ENCODE data around the gene DOCK3. TPM values are rescaled to one million over a fixed set of nuclear protein-coding genes. Genes with fewer than 3 reads are reported as not detected.
"Not testable (repeated sequence)": the region's sequence is repeated elsewhere in the genome, so short reads cannot be mapped to it uniquely, and the experiment has no call there.

The DOCK3 gene
- polyA plus RNA-seq, 1 donor from 2014 or later: 15.6 TPM

GRCh38 chr3:51190827-51191226 is 516.1 kb downstream of the DOCK3 start (continued):
- no peak for TF ChIP-seq EP300 (conservative IDR thresholded peaks at IDR 0.05; ENCODE audit: poor library complexity, severe bottlenecking)
- no peak for TF ChIP-seq TAF1 (IDR thresholded peaks at IDR 0.05; ENCODE audit: low read depth)
- TF ChIP-seq SMC3 (conservative IDR thresholded peaks at IDR 0.05; ENCODE audit: poor library complexity): no peak

GRCh38 chr3:51191768-51192167 is 517.0 kb downstream of the DOCK3 start:
- Histone ChIP-seq H3K9ac (ENCODE audit: low read length) (no peak overlapping the region), H4K20me1 (ENCODE audit: insufficient read depth) (no peaks in the 10 kb centered on the region), H2AFZ (ENCODE audit: low read depth, low read length) (no peak overlapping the region), H3F3A (ENCODE audit: insufficient read depth, low read length, poor library complexity, severe bottlenecking) (no peaks in the 10 kb centered on the region), H3K27me3 (ENCODE audit: insufficient read depth, low read depth, low read length) (no peaks in the 10 kb centered on the region), H3K79me2 (replicated peaks; ENCODE audit: insufficient read depth, low read length) (no peaks in the 10 kb centered on the region), H3K36me3 (ENCODE audit: insufficient read depth, low read length) (no peaks in the 10 kb centered on the region), H3K9me3 (ENCODE audit: low read length) (peaks cover 4% of the 10 kb centered on the region), H3K4me3 (ENCODE audit: low read length) (no peak overlapping the region), H3K9me2 (ENCODE audit: insufficient read depth, low read length) (no peaks in the 10 kb centered on the region), H3K27ac (ENCODE audit: low read length) (no peak overlapping the region), H3K4me2 (ENCODE audit: low read length) (no peak overlapping the region)
- TF ChIP-seq EZH2 (IDR thresholded peaks at IDR 0.05; ENCODE audit: borderline replicate concordance, insufficient read depth, low read length, poor library complexity, severe bottlenecking): no peak
- no peak for TF ChIP-seq EP300 (conservative IDR thresholded peaks at IDR 0.05; ENCODE audit: poor library complexity, severe bottlenecking)
- no peak for TF ChIP-seq RAD21 (conservative IDR thresholded peaks at IDR 0.05)
- no peak for TF ChIP-seq TAF1 (IDR thresholded peaks at IDR 0.05; ENCODE audit: low read depth)
- no peak for TF ChIP-seq CTCF (IDR thresholded peaks at IDR 0.05; ENCODE audit: poor library complexity, severe bottlenecking)
- TF ChIP-seq SMC3 (conservative IDR thresholded peaks at IDR 0.05; ENCODE audit: poor library complexity): no peak
- TF ChIP-seq MXI1 (conservative IDR thresholded peaks at IDR 0.05; ENCODE audit: poor library complexity, severe bottlenecking): no peak
- no peak for TF ChIP-seq REST (IDR thresholded peaks at IDR 0.05; ENCODE audit: borderline replicate concordance)
- TF ChIP-seq POLR2AphosphoS5 (IDR thresholded peaks at IDR 0.05): no peak

- TF ChIP-seq POLR2AphosphoS5 (IDR thresholded peaks at IDR 0.05): no peak
- no peak for TF ChIP-seq CTCF (IDR thresholded peaks at IDR 0.05; ENCODE audit: poor library complexity, severe bottlenecking)
- TF ChIP-seq SMC3 (conservative IDR thresholded peaks at IDR 0.05; ENCODE audit: poor library complexity): no peak
- no peak for TF ChIP-seq RAD21 (conservative IDR thresholded peaks at IDR 0.05)
- no peaks in the 10 kb centered on the region for H3K79me2 ChIP-seq (replicated peaks; ENCODE audit: insufficient read depth, low read length)
- no peak overlapping the region for H3K4me3 ChIP-seq (ENCODE audit: low read length)
- H3F3A ChIP-seq (ENCODE audit: insufficient read depth, low read length, poor library complexity, severe bottlenecking): no peaks in the 10 kb centered on the region
- H3K4me2 ChIP-seq (ENCODE audit: low read length): no peak overlapping the region
- no peaks in the 10 kb centered on the region for H4K20me1 ChIP-seq (ENCODE audit: insufficient read depth)
- no peaks in the 10 kb centered on the region for H3K27me3 ChIP-seq (ENCODE audit: insufficient read depth, low read depth, low read length)
- no peak overlapping the region for H3K27ac ChIP-seq (ENCODE audit: low read length)
- peaks cover 11% of the 10 kb centered on the region for H3K9me3 ChIP-seq (ENCODE audit: low read length)
- H2AFZ ChIP-seq (ENCODE audit: low read depth, low read length): no peak overlapping the region
- no peaks in the 10 kb centered on the region for H3K36me3 ChIP-seq (ENCODE audit: insufficient read depth, low read length)
- no peak overlapping the region for H3K9ac ChIP-seq (ENCODE audit: low read length)
- no peaks in the 10 kb centered on the region for H3K9me2 ChIP-seq (ENCODE audit: insufficient read depth, low read length)
Measured at GRCh38 chr3:51198477-51198876, 523.8 kb downstream of the DOCK3 start.

GRCh38 chr3:51199296-51199695 is 524.6 kb downstream of the DOCK3 start:
- not testable (repeated sequence) for H4K20me1 ChIP-seq (ENCODE audit: insufficient read depth); H3K4me2 ChIP-seq (ENCODE audit: low read length)

More at GRCh38 chr3:51199296-51199695, 524.6 kb downstream of the DOCK3 start:
- H3K27me3 ChIP-seq (ENCODE audit: insufficient read depth, low read depth, low read length); H2AFZ ChIP-seq (ENCODE audit: low read depth, low read length); H3K79me2 ChIP-seq (replicated peaks; ENCODE audit: insufficient read depth, low read length); H3K27ac ChIP-seq (ENCODE audit: low read length); H3K9me2 ChIP-seq (ENCODE audit: insufficient read depth, low read length); H3K36me3 ChIP-seq (ENCODE audit: insufficient read depth, low read length); H3K9ac ChIP-seq (ENCODE audit: low read length); H3F3A ChIP-seq (ENCODE audit: insufficient read depth, low read length, poor library complexity, severe bottlenecking); H3K4me3 ChIP-seq (ENCODE audit: low read length): not testable (repeated sequence)
- peaks cover 11% of the 10 kb centered on the region for H3K9me3 ChIP-seq (ENCODE audit: low read length)

Measured in neural cell (in vitro differentiated cells).